HFFc6 (cell line): Measurements from ENCODE around the gene DNAH2. TPM values are rescaled to one million over a fixed set of nuclear protein-coding genes. Genes with fewer than 3 reads are reported as not detected.

Source experiments
- DNase-seq: peaks from one replicate; pipeline ENCODE4 v3.0.0-alpha.2; 2018
- H3K27ac Mint-ChIP-seq: 2 replicates; pipeline ENCODE4 v1.8.0; 2020; ENCODE audit warnings: mild to moderate bottlenecking, mixed read lengths
- H3K27me3 Mint-ChIP-seq: 2 replicates; pipeline ENCODE4 v1.8.0; 2021; ENCODE audit warnings: mild to moderate bottlenecking, moderate library complexity, mixed read lengths; ENCODE audit not compliant: insufficient read depth
- H3K36me3 Mint-ChIP-seq: 2 replicates; pipeline ENCODE4 v1.8.0; 2021; ENCODE audit warnings: low read depth, mixed read lengths
- H3K4me1 Mint-ChIP-seq: 2 replicates; pipeline ENCODE4 v1.8.0; 2020; ENCODE audit warnings: low read depth, mixed read lengths
- H3K4me3 Mint-ChIP-seq: 2 replicates; pipeline ENCODE4 v1.8.0; 2020; ENCODE audit warnings: mild to moderate bottlenecking, moderate library complexity, mixed read lengths
- H3K9me3 Mint-ChIP-seq: 2 replicates; pipeline ENCODE4 v1.8.0; 2020; ENCODE audit warnings: mild to moderate bottlenecking, mixed read lengths
- CTCF ChIP-seq: fragments of 200-600 bp; sonication (generic); IDR thresholded peaks from 2 replicates; pipeline ENCODE4 v1.5.0; 2021; ENCODE audit warnings: antibody characterized with exemption, mild to moderate bottlenecking
- total RNA-seq, 6 experiments: library from RNA; stranded (reverse); fragmentation: NEBNext Ultra II Directional; extraction: Animal tissue kit (Norgen Biotek cat#: 25700); gene quantifications; 2 replicates in 1 of 6; 3 replicates in 5 of 6; pipeline ENCODE4 v1.2.3, GENCODE V29; 2021

DNAH2 gene
- total RNA-seq, 6 experiments from 2014 or later: not detected

GRCh38 chr17:7704601-7705268, 12.8 kb upstream of the DNAH2 start, which contains the start of gene EFNB3:
Gene EFNB3, plus strand, starts transcription at chr17:7705202. Its CDS starts 397 bp downstream, at chr17:7705599.
- no peak for DNase-seq

GRCh38 chr17:7705269-7706255, 12.0 kb upstream of the DNAH2 start:
- no peak overlapping the region for H3K27ac Mint-ChIP-seq
- peak overlapping the region; percentile 3; the same call in 1 of the 2 replicates for H3K4me3 Mint-ChIP-seq
- H3K4me1 Mint-ChIP-seq: peaks cover 26% of the 10 kb centered on the region
- no peak for TF ChIP-seq CTCF
- H3K9me3 Mint-ChIP-seq: no peaks in the 10 kb centered on the region
- peaks cover 6% of the 10 kb centered on the region for H3K36me3 Mint-ChIP-seq
- peaks cover 35% of the 10 kb centered on the region for H3K27me3 Mint-ChIP-seq
- DNase-seq: no peak

More at GRCh38 chr17:7704601-7705268, 12.8 kb upstream of the DNAH2 start, which contains the start of gene EFNB3:
- Mint-ChIP-seq H3K9me3 (no peaks in the 10 kb centered on the region), H3K4me3 (peak within 1 kb of the TSS; percentile 73), H3K4me1 (peaks cover 19% of the 10 kb centered on the region), H3K27me3 (peaks cover 35% of the 10 kb centered on the region), H3K36me3 (peaks cover 9% of the 10 kb centered on the region), H3K27ac (peak within 1 kb of the TSS; percentile 79)
- TF ChIP-seq CTCF: no peak

GRCh38 chr17:7706631-7707354, 10.8 kb upstream of the DNAH2 start:
- TF ChIP-seq CTCF: no peak

GRCh38 chr17:7707446-7707845, 10.1 kb upstream of the DNAH2 start:
- Mint-ChIP-seq H3K4me3 (no peak overlapping the region), H3K27ac (no peak overlapping the region), H3K36me3 (peaks cover 4% of the 10 kb centered on the region; the same call in 1 of the 2 replicates), H3K27me3 (peaks cover 40% of the 10 kb centered on the region), H3K9me3 (no peaks in the 10 kb centered on the region), H3K4me1 (peaks cover 27% of the 10 kb centered on the region)
- no peak for TF ChIP-seq CTCF
- DNase-seq: no peak

More at GRCh38 chr17:7706631-7707354, 10.8 kb upstream of the DNAH2 start:
- DNase-seq: no peak
- peaks cover 27% of the 10 kb centered on the region for H3K4me1 Mint-ChIP-seq
- H3K27ac Mint-ChIP-seq: no peak overlapping the region
- peaks cover 39% of the 10 kb centered on the region for H3K27me3 Mint-ChIP-seq
- H3K4me3 Mint-ChIP-seq: no peak overlapping the region
- H3K9me3 Mint-ChIP-seq: no peaks in the 10 kb centered on the region
- H3K36me3 Mint-ChIP-seq: peaks cover 4% of the 10 kb centered on the region; the same call in 1 of the 2 replicates
